Psoas muscle (tissue), 8 donors: ENCODE measurements around the gene AGRN. TPM values are rescaled to one million over a fixed set of nuclear protein-coding genes. Genes with fewer than 3 reads are reported as not detected.
"Not testable (repeated sequence)": the region's sequence is repeated elsewhere in the genome, so short reads cannot be mapped to it uniquely, and the experiment has no call there.

Experiments
- ATAC-seq, 4 donors: fragments of 200-7000 bp; cut with Tn5 transposase; one replicate each; pipeline ENCODE4 v1.9.1; 2020; ENCODE audit warnings: moderate library complexity in 3 of 4, mild to moderate bottlenecking in 2 of 4
- DNase-seq, 2 donors: peaks; one replicate each; pipeline ENCODE4 v3.0.0-alpha.2; 2020
- H3K27ac ChIP-seq: fragments of 200-600 bp; one replicate; pipeline ENCODE4 v1.8.0; 2022
- H3K27me3 ChIP-seq, 3 donors: fragments of 200-600 bp in 1 of 3; one replicate each; pipeline versions ENCODE4 v1.6.1 to v1.8.0; 2013 to 2022; ENCODE audit warnings: low read length in 2 of 3, mild to moderate bottlenecking in 2 of 3, moderate library complexity in 1 of 3; ENCODE audit not compliant: insufficient read depth in 3 of 3
- H3K36me3 ChIP-seq, 2 donors: fragments of 200-600 bp in 1 of 2; one replicate each; pipeline versions ENCODE4 v1.6.1 to v1.8.0; 2013 to 2022; ENCODE audit warnings: low read depth in 1 of 2, mild to moderate bottlenecking in 1 of 2, moderate library complexity in 1 of 2; ENCODE audit not compliant: insufficient read depth in 1 of 2
- H3K4me1 ChIP-seq: fragments of 200-600 bp; one replicate; pipeline ENCODE4 v1.8.0; 2022
- H3K4me3 ChIP-seq: fragments of 200-600 bp; one replicate; pipeline ENCODE4 v1.8.0; 2022; ENCODE audit warnings: mild to moderate bottlenecking
- H3K9me3 ChIP-seq: fragments of 200-600 bp; one replicate; pipeline ENCODE4 v1.8.0; 2022
- WGBS, 3 donors: extraction: QIAGEN DNeasy Blood & Tissue Kit; methylation state at CpG; one replicate each; pipeline versions ENCODE4 v1.1.6 to v1.1.7; 2013; 5-methylcytosine and 5-hydroxymethylcytosine counted together
- intact Hi-C, 2 donors: fragments of 100-400 bp; cut with DNase I; formaldehyde crosslinking; loops; one replicate each; pipeline versions ENCODE4 v1.11.0 to v1.14.2; 2022
- polyA plus RNA-seq, 3 donors: library from polyadenylated mRNA; stranded (reverse); fragments of 200-250 nt; gene quantifications; one replicate each; pipeline ENCODE4 v1.2.3, GENCODE V29; 2013
- total RNA-seq, 4 donors: library from RNA; stranded (reverse); fragmentation: NEBNext Ultra II Directional in 2 of 4; extraction: Animal tissue kit (Norgen Biotek cat#: 25700) in 2 of 4; gene quantifications; one replicate each; pipeline versions ENCODE4 v1.2.1 to v1.2.4, GENCODE V29; 2021 to 2023
- TF ChIP-seq, protein P1 (sequence below): fragments of 200-600 bp; IDR thresholded peaks from one replicate; pipeline ENCODE4 v1.8.0; 2022; ENCODE audit warnings: antibody characterized with exemption
- donor health status: healthy with polysubstance abuse.
- donor health status: DM: no; HTN: no; CAD: no; lungs with moderate emphysema.
- donor health status: Bipolar disorder and iron deficiency.
- donor health status: healthy.
- donor health status: DM: yes; HTN: yes; CAD: no.
- donor health status: DM: no; HTN: no; CAD: no.
- donor health status: DM: no; HTN: no; CAD: no.
- donor health status: DM: yes; HTN: yes; CAD: no.

The AGRN gene
- total and polyA plus RNA-seq, 7 donors = 1.3 to 5.4 (median 3.4) TPM

- Histone ChIP-seq H3K27ac (no peak overlapping the region), H3K9me3 (no peaks in the 10 kb centered on the region), H3K4me3 (no peak overlapping the region), H3K4me1 (peaks cover 22% of the 10 kb centered on the region), H3K27me3 (peaks cover 0 to 10% (median 0%) of the 10 kb centered on the region in 3 donors), H3K36me3 (no peaks in the 10 kb centered on the region)
- TF ChIP-seq, protein P1, sequence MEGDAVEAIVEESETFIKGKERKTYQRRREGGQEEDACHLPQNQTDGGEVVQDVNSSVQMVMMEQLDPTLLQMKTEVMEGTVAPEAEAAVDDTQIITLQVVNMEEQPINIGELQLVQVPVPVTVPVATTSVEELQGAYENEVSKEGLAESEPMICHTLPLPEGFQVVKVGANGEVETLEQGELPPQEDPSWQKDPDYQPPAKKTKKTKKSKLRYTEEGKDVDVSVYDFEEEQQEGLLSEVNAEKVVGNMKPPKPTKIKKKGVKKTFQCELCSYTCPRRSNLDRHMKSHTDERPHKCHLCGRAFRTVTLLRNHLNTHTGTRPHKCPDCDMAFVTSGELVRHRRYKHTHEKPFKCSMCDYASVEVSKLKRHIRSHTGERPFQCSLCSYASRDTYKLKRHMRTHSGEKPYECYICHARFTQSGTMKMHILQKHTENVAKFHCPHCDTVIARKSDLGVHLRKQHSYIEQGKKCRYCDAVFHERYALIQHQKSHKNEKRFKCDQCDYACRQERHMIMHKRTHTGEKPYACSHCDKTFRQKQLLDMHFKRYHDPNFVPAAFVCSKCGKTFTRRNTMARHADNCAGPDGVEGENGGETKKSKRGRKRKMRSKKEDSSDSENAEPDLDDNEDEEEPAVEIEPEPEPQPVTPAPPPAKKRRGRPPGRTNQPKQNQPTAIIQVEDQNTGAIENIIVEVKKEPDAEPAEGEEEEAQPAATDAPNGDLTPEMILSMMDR = no peak
- intact Hi-C loops = loop anchor here in 1 of 2 donors (5.0 kb wide), 1 partner anchor 73 kb away; no protein-coding TSS in a partner anchor
- ATAC-seq (no peak), DNase-seq (no peak)
- WGBS, 3 donors = 51 to 61% (median 61%) methylated on average over 8 to 9 of the region's 9 CpGs
These were observed 44.6 kb upstream of the AGRN start for GRCh38 chr1:975365-975764.

DNA sequence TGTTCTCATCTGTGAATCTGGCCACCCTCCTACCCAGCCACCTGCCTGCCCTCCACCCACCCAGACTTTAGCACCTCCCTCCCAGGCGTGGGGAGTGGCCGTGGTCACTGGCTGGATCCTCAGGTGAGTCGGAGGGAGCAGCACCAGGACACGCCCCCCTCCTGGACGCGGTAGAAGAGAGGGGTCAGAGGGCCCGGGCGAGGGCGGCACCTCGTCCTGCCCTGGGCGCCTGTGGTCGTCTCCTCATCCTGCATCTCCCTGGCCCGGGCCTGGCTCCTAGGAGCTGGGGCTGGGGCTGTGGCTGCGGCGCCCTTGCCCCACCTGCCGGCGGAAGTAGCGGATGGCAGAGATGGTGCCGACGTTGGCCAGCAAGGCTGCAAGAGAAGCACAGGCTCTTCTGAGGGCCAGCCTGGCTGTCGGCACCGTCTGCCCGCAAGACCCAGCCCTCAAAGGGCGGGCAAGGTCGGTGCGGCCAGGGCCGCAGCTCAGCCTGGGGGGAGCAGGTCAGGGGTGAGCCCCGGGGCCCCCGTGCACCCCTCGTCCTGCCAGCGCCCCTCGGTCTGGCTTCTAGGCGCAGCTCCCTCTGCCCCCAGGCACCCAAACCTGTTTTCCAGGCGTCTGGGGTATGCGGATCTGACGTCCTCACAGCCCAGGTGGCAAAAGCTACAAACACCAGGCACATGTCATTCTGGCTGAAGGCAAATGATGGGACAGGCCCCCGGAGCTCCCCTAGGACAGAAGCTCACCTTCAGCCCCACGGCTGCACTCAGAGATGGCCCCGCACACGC is 43.8 kb upstream of the AGRN start:
- Histone ChIP-seq H3K27ac (peak overlapping the region; percentile 75), H3K36me3 (no peaks in the 10 kb centered on the region), H3K4me1 (peaks cover 27% of the 10 kb centered on the region), H3K9me3 (no peaks in the 10 kb centered on the region), H3K27me3 (peaks cover 0 to 6% (median 0%) of the 10 kb centered on the region in 3 donors), H3K4me3 (peak overlapping the region; percentile 28)
- TF ChIP-seq, protein P1 = peak; percentile 39
- intact Hi-C loops = loop anchor here in 1 of 2 donors (5.0 kb wide), 1 partner anchor 74 kb away; no protein-coding TSS in a partner anchor
- ATAC-seq = peak in 3 of 4 donors; percentile 1 to 33 (median 8)
- 8 to 18% (median 10%) methylated on average over 25 to 40 of the region's 40 CpGs for WGBS, 3 donors
- peak; percentile 41 to 75 for DNase-seq

DNA sequence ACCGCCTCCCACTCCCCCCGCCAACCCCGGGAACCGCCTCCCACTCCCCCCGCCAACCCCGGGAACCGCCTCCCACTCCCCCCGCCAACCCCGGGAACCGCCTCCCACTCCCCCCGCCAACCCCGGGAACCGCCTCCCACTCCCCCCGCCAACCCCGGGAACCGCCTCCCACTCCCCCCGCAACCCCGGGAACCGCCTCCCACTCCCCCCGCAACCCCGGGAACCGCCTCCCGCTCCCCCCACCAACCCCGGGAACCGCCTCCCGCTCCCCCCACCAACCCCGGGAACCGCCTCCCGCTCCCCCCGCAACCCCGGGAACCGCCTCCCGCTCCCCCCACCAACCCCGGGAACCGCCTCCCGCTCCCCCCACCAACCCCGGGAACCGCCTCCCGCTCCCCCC is 43.1 kb upstream of the AGRN start:
- ATAC-seq, H3K27ac ChIP-seq, H3K27me3 ChIP-seq, H3K4me3 ChIP-seq, H3K36me3 ChIP-seq, H3K9me3 ChIP-seq: not testable (repeated sequence)
- DNase-seq = peak; percentile 34 to 92
- intact Hi-C loops = loop anchor here in 1 of 2 donors (5.0 kb wide), 1 partner anchor 74 kb away; no protein-coding TSS in a partner anchor
- H3K4me1 ChIP-seq = peaks cover 34% of the 10 kb centered on the region
- WGBS, 3 donors = 45 to 57% (median 56%) methylated on average over 11 to 15 of the region's 39 CpGs

DNA sequence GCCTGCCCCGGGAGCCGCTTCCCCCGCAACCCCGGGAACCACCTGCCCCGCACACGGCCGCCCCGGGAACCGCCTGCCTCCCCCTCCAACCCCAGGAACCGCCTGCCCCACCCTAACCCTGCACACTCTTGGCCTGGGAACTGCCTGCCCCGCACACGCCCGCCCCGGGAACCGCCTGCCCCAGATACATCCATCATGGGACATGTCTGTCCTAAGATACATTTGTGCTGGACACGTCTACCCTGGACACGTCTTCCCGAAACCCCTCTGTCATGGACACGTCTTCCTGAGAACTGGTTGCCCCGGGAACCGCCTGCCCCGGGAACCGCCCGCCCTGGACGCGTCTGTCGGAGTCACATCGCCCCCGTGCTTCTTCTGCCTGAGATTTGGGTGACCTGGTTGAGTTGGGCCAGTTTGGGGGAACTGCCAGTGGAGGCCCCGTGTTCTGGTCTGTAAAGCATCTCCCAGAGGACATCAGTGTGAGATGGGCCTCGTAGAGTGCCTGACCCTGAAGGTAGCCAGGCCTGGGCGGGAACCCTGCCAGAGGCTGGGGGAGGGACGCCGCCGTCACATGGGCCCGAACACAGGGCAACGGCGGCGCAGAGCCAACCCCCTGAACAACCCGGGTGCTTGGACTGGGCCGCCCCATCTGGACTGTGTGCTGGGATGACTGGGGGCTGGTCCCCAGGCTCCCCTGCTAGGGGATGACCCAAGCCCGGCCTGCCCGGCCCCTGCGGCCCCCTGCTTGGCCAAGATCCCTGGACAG is 41.7 kb upstream of the AGRN start:
- H3K4me1 ChIP-seq = peaks cover 40% of the 10 kb centered on the region
- intact Hi-C loops = loop anchor here in 1 of 2 donors (5.0 kb wide), 1 partner anchor 76 kb away; no protein-coding TSS in a partner anchor
- H3K36me3 ChIP-seq = no peaks in the 10 kb centered on the region
- DNase-seq (peak; percentile 56 to 89), ATAC-seq (peak in 1 of 4 donors; percentile 10)
- H3K4me3 ChIP-seq = peak overlapping the region; percentile 53
- H3K27ac ChIP-seq = peak overlapping the region; percentile 93
- H3K27me3 ChIP-seq = peaks cover 0 to 5% (median 0%) of the 10 kb centered on the region in 3 donors
- TF ChIP-seq, protein P1 = no peak
- 47 to 62% (median 60%) methylated on average over 36 to 44 of the region's 44 CpGs for WGBS, 3 donors
- H3K9me3 ChIP-seq = no peaks in the 10 kb centered on the region
